Measurements from ENCODE around the gene PLCH2. TPM values are rescaled to one million over a fixed set of nuclear protein-coding genes. Genes with fewer than 3 reads are reported as not detected.

Gene PLCH2
- total and polyA plus RNA-seq, 2 of the 13 experiments (the other 11 are each of a cell fraction or from before 2014, with no cell fraction given): 0.15 to 0.67 TPM

GRCh38 chr1:2525920-2526823 lies 50.1 kb downstream of the PLCH2 start, which contains the start of gene PANK4 (continued):
- TF ChIP-seq ZBTB40 (IDR thresholded peaks at IDR 0.05) (no peak), ZBTB40 (CRISPR knock-in tag; IDR thresholded peaks at IDR 0.05) (peak; percentile 3; the same call in 1 of the 2 replicates), SPEN (CRISPR knock-in tag; IDR thresholded peaks at IDR 0.05; ENCODE audit: low read depth) (peak; percentile 34; the same call in 1 of the 2 replicates), SKIL (CRISPR knock-in tag; IDR thresholded peaks at IDR 0.05; ENCODE audit: borderline replicate concordance) (no peak), MYNN (CRISPR knock-in tag; IDR thresholded peaks at IDR 0.05; ENCODE audit: low read depth) (no peak), MAZ (IDR thresholded peaks at IDR 0.05; ENCODE audit: borderline replicate concordance, low read depth, low read length) (no peak), MAZ (CRISPR knock-in tag; IDR thresholded peaks at IDR 0.05; ENCODE audit: low read depth) (peak; percentile 27; the same call in 1 of the 2 replicates), HOXA5 (CRISPR knock-in tag; IDR thresholded peaks at IDR 0.05) (no peak), ZNF569 (CRISPR knock-in tag; IDR thresholded peaks at IDR 0.05; ENCODE audit: borderline replicate concordance) (no peak), ZNF720 (CRISPR knock-in tag; IDR thresholded peaks at IDR 0.05) (no peak), TAF1 (CRISPR knock-in tag; IDR thresholded peaks at IDR 0.05) (peak; percentile 63), NFKB2 (CRISPR knock-in tag; IDR thresholded peaks at IDR 0.05; ENCODE audit: borderline replicate concordance) (peak; percentile 58; the same call in 1 of the 2 replicates), ATAD3A (CRISPR knock-in tag; IDR thresholded peaks at IDR 0.05) (no peak), NR0B2 (CRISPR knock-in tag; IDR thresholded peaks at IDR 0.05) (no peak), TRIM22 (IDR thresholded peaks at IDR 0.05) (no peak)

Measured in HepG2 (cell line).